Measurements from ENCODE around the gene ERCC8. TPM values are rescaled to one million over a fixed set of nuclear protein-coding genes. Genes with fewer than 3 reads are reported as not detected.

ERCC8 gene
- polyA plus RNA-seq, 3 donors: 5.5 to 16.8 (median 10.6) TPM

DNA sequence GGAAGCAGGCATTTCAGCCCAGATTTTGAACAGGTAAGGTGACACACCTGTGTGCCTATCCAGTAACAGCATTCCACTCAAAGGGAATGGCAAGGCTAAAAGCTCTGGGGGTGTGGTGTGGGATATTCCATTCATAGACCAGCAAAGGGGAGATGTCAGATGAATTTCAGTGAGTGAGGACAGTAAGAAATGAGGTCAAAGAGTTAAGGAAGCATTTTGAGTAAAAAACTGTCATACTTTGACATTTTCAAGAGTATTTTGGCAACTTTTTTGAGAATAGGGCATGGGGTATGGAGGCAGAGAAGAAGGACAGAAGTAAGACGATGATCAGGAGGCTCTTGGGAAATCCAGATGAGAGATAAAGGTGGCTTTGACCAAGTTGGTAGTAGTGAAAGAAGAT, 98.6 kb downstream of the ERCC8 start:
- no peak overlapping the region for H2AFZ ChIP-seq (ENCODE audit: insufficient read depth, low read depth, low read length, poor library complexity, severe bottlenecking)
- peaks cover 5 to 6% of the 10 kb centered on the region in 2 donors for H3K36me3 Mint-ChIP-seq
- H3K27me3 ChIP-seq (ENCODE audit: control insufficient read depth in 2 of 2, insufficient read depth in 2 of 2, low read length in 2 of 2): peaks cover 38 to 51% of the 10 kb centered on the region in 2 donors
- DNase-seq: no peak
- peaks cover 13% of the 10 kb centered on the region for H3K4me1 Mint-ChIP-seq
- no peak overlapping the region for H3K4me3 ChIP-seq (replicated peaks in 1 of 3; ENCODE audit: low read depth in 2 of 3, low read length in 3 of 3)
- H3K9ac ChIP-seq (ENCODE audit: insufficient read depth, low read length, poor library complexity, severe bottlenecking): no peak overlapping the region
- H3K36me3 ChIP-seq (replicated peaks in 1 of 2; ENCODE audit: control insufficient read depth in 1 of 2, insufficient read depth in 2 of 2, low read length in 2 of 2): no peaks in the 10 kb centered on the region
- peaks cover 42 to 54% (median 47%) of the 10 kb centered on the region in 3 donors for H3K27me3 Mint-ChIP-seq (ENCODE audit: low read depth in 3 of 3)
- no peaks in the 10 kb centered on the region for H3K79me2 ChIP-seq (ENCODE audit: insufficient read depth, low read length)
- no peak overlapping the region for H3K27ac ChIP-seq (ENCODE audit: low read depth in 1 of 2, low read length in 2 of 2)
- H3K9me3 ChIP-seq (replicated peaks in 1 of 2; ENCODE audit: control insufficient read depth in 1 of 2, insufficient read depth in 1 of 2, low read length in 2 of 2): peaks cover 0 to 20% of the 10 kb centered on the region in 2 donors
- peaks cover 9 to 14% of the 10 kb centered on the region in 2 donors for H3K4me1 ChIP-seq (ENCODE audit: control insufficient read depth in 1 of 2, insufficient read depth in 2 of 2, low read length in 2 of 2)
- intact Hi-C loops (cut with micrococcal nuclease): no loop called here
- H3K4me2 ChIP-seq (replicated peaks; ENCODE audit: extremely low read depth, low read length, poor library complexity, severe bottlenecking): no peak overlapping the region
- WGBS (ENCODE audit: insufficient coverage): 100% methylated on average over 1 of the region's 1 CpG
- no peaks in the 10 kb centered on the region for H4K20me1 ChIP-seq (ENCODE audit: insufficient read depth, low read length)
- no peak overlapping the region for H3K27ac Mint-ChIP-seq
- no peak for TF ChIP-seq CTCF (IDR thresholded peaks at IDR 0.05)
- peaks cover 0 to 9% (median 4%) of the 10 kb centered on the region in 7 donors for H3K9me3 Mint-ChIP-seq
- H3K4me3 Mint-ChIP-seq: peak overlapping the region in 1 of 2 donors; percentile 64

- DNase-seq: peak in 1 of 3 donors; percentile 73
- intact Hi-C loops (cut with micrococcal nuclease): no loop called here
- under 1% methylated on average over 84 of the region's 87 CpGs for WGBS (ENCODE audit: insufficient coverage)
- Mint-ChIP-seq H3K36me3 (peaks cover 5 to 6% of the 10 kb centered on the region in 2 donors), H3K4me3 (peak within 1 kb of the TSS; percentile 81 to 95), H3K27me3 (ENCODE audit: low read depth in 3 of 3) (peaks cover 47 to 63% (median 53%) of the 10 kb centered on the region in 3 donors), H3K27ac (peak within 1 kb of the TSS in 3 of 7 donors; percentile 26 to 48 (median 30)), H3K9me3 (peaks cover 0 to 9% (median 4%) of the 10 kb centered on the region in 7 donors), H3K4me1 (peaks cover 13% of the 10 kb centered on the region)
- Histone ChIP-seq H3K27ac (ENCODE audit: low read depth in 1 of 2, low read length in 2 of 2) (no peak within 1 kb of the TSS), H3K4me2 (replicated peaks; ENCODE audit: extremely low read depth, low read length, poor library complexity, severe bottlenecking) (peak within 1 kb of the TSS; percentile 91), H4K20me1 (ENCODE audit: insufficient read depth, low read length) (no peaks in the 10 kb centered on the region), H3K4me1 (ENCODE audit: control insufficient read depth in 1 of 2, insufficient read depth in 2 of 2, low read length in 2 of 2) (peaks cover 9 to 14% of the 10 kb centered on the region in 2 donors), H2AFZ (ENCODE audit: insufficient read depth, low read depth, low read length, poor library complexity, severe bottlenecking) (peak within 1 kb of the TSS; percentile 64), H3K36me3 (replicated peaks in 1 of 2; ENCODE audit: control insufficient read depth in 1 of 2, insufficient read depth in 2 of 2, low read length in 2 of 2) (no peaks in the 10 kb centered on the region), H3K9ac (ENCODE audit: insufficient read depth, low read length, poor library complexity, severe bottlenecking) (peak within 1 kb of the TSS; percentile 32), H3K27me3 (ENCODE audit: control insufficient read depth in 2 of 2, insufficient read depth in 2 of 2, low read length in 2 of 2) (peaks cover 38 to 58% of the 10 kb centered on the region in 2 donors), H3K4me3 (replicated peaks in 1 of 3; ENCODE audit: low read depth in 2 of 3, low read length in 3 of 3) (peak within 1 kb of the TSS; percentile 12 to 73 (median 53)), H3K79me2 (ENCODE audit: insufficient read depth, low read length) (no peaks in the 10 kb centered on the region), H3K9me3 (replicated peaks in 1 of 2; ENCODE audit: control insufficient read depth in 1 of 2, insufficient read depth in 1 of 2, low read length in 2 of 2) (peaks cover 0 to 20% of the 10 kb centered on the region in 2 donors)
- no peak for TF ChIP-seq CTCF (IDR thresholded peaks at IDR 0.05)
Observed at GRCh38 chr5:60843936-60844905, 100.6 kb downstream of the ERCC8 start, which contains the start of gene ELOVL7. ELOVL7 (minus strand) TSS chr5:60844269; CDS start chr5:60787397, 56,872 bp downstream.

Data from CD14-positive monocyte (primary cell).